NT2/D1 (cell line): ENCODE data around the gene TRAPPC5.

ENCODE experiments used
- DNase-seq: peaks from one replicate; pipeline ENCODE4 v3.0.0-alpha.2; 2011; ENCODE audit warnings: low read depth, low spot score
- H3K27me3 ChIP-seq: 2 replicates; pipeline ENCODE4 v1.6.0; 2011; ENCODE audit warnings: mild to moderate bottlenecking; ENCODE audit not compliant: insufficient read length, insufficient read depth
- H3K36me3 ChIP-seq: 2 replicates; pipeline ENCODE4 v1.6.1; 2011; ENCODE audit warnings: mild to moderate bottlenecking, low read length, mixed read lengths; ENCODE audit not compliant: insufficient read depth, insufficient read length
- H3K4me1 ChIP-seq: 2 replicates; pipeline ENCODE4 v1.5.1; 2011; ENCODE audit not compliant: insufficient read depth, insufficient read length
- H3K4me3 ChIP-seq: 2 replicates; pipeline ENCODE4 v1.5.1; 2011; ENCODE audit warnings: low read depth; ENCODE audit not compliant: insufficient read length
- H3K9ac ChIP-seq: 2 replicates; pipeline ENCODE4 v1.6.0; 2011; ENCODE audit warnings: low read depth; ENCODE audit not compliant: insufficient read length
- H3K9me3 ChIP-seq: 2 replicates; pipeline ENCODE4 v1.5.1; 2011; ENCODE audit warnings: mild to moderate bottlenecking, low read length; ENCODE audit not compliant: insufficient read depth
- SUZ12 ChIP-seq: IDR thresholded peaks from 2 replicates; pipeline ENCODE4 v1.6.1; 2011; ENCODE audit not compliant: insufficient read length, insufficient read depth; ENCODE audit errors: extremely low read depth
- YY1 ChIP-seq: IDR thresholded peaks from 2 replicates; pipeline ENCODE4 v1.6.1; 2011; ENCODE audit not compliant: insufficient read length, insufficient read depth
- ZNF274 ChIP-seq: IDR thresholded peaks from 2 replicates; pipeline ENCODE4 v1.6.1; 2011; ENCODE audit warnings: mild to moderate bottlenecking, low read depth, low read length

TRAPPC5 gene

GRCh38 chr19:7715671-7716070 is 35.0 kb downstream of the TRAPPC5 start:
- Histone ChIP-seq H3K4me1 (no peaks in the 10 kb centered on the region), H3K27me3 (no peaks in the 10 kb centered on the region), H3K9ac (no peak overlapping the region), H3K4me3 (no peak overlapping the region), H3K9me3 (no peaks in the 10 kb centered on the region), H3K36me3 (no peaks in the 10 kb centered on the region)
- no peak for DNase-seq
- TF ChIP-seq ZNF274: no peak
- no peak for TF ChIP-seq YY1
- no peak for TF ChIP-seq SUZ12

- DNase-seq: no peak
- Histone ChIP-seq H3K9ac (no peak overlapping the region), H3K4me3 (no peak overlapping the region), H3K4me1 (no peaks in the 10 kb centered on the region), H3K9me3 (no peaks in the 10 kb centered on the region), H3K36me3 (no peaks in the 10 kb centered on the region), H3K27me3 (no peaks in the 10 kb centered on the region)
- TF ChIP-seq ZNF274 (no peak), SUZ12 (no peak), YY1 (no peak)
These were observed 36.1 kb downstream of the TRAPPC5 start for GRCh38 chr19:7716762-7717161.

GRCh38 chr19:7718668-7719067 is 38.0 kb downstream of the TRAPPC5 start:
- no peaks in the 10 kb centered on the region for H3K4me1 ChIP-seq
- H3K36me3 ChIP-seq: no peaks in the 10 kb centered on the region
- no peaks in the 10 kb centered on the region for H3K9me3 ChIP-seq
- DNase-seq: no peak
- no peak for TF ChIP-seq ZNF274
- no peak for TF ChIP-seq SUZ12
- TF ChIP-seq YY1: no peak
- H3K27me3 ChIP-seq: no peaks in the 10 kb centered on the region
- H3K4me3 ChIP-seq: no peak overlapping the region
- no peak overlapping the region for H3K9ac ChIP-seq

- H3K36me3 ChIP-seq: no peaks in the 10 kb centered on the region
- H3K9ac ChIP-seq: no peak overlapping the region
- no peak overlapping the region for H3K4me3 ChIP-seq
- no peaks in the 10 kb centered on the region for H3K27me3 ChIP-seq
- TF ChIP-seq ZNF274: no peak
- no peak for TF ChIP-seq YY1
- TF ChIP-seq SUZ12: no peak
- no peaks in the 10 kb centered on the region for H3K4me1 ChIP-seq
- no peak for DNase-seq
- H3K9me3 ChIP-seq: no peaks in the 10 kb centered on the region; the same call in 1 of the 2 replicates
These were observed 39.7 kb downstream of the TRAPPC5 start for GRCh38 chr19:7720351-7720750.

- Histone ChIP-seq H3K4me3 (no peak overlapping the region), H3K4me1 (no peaks in the 10 kb centered on the region), H3K9ac (no peak overlapping the region), H3K36me3 (no peaks in the 10 kb centered on the region), H3K27me3 (peaks cover under 1% of the 10 kb centered on the region), H3K9me3 (no peaks in the 10 kb centered on the region; the same call in 1 of the 2 replicates)
- no peak for TF ChIP-seq YY1
- no peak for TF ChIP-seq SUZ12
- no peak for TF ChIP-seq ZNF274
- no peak for DNase-seq
These were observed 41.6 kb downstream of the TRAPPC5 start for GRCh38 chr19:7722231-7722651.

- no peak for TF ChIP-seq YY1
- Histone ChIP-seq H3K27me3 (peaks cover 36% of the 10 kb centered on the region), H3K4me3 (no peak overlapping the region), H3K9me3 (no peaks in the 10 kb centered on the region; the same call in 1 of the 2 replicates), H3K9ac (no peak overlapping the region), H3K36me3 (no peaks in the 10 kb centered on the region), H3K4me1 (peaks cover 8% of the 10 kb centered on the region)
- no peak for DNase-seq
These were observed 45.2 kb downstream of the TRAPPC5 start for GRCh38 chr19:7725791-7726190.

- H3K36me3 ChIP-seq: no peaks in the 10 kb centered on the region
- H3K4me3 ChIP-seq: no peak overlapping the region
- TF ChIP-seq ZNF274: no peak
- TF ChIP-seq YY1: no peak
- TF ChIP-seq SUZ12: no peak
- no peak overlapping the region for H3K9ac ChIP-seq
- peaks cover 56% of the 10 kb centered on the region for H3K27me3 ChIP-seq
- no peaks in the 10 kb centered on the region; the same call in 1 of the 2 replicates for H3K9me3 ChIP-seq
- DNase-seq: no peak
- peaks cover 8% of the 10 kb centered on the region for H3K4me1 ChIP-seq
These were observed 48.6 kb downstream of the TRAPPC5 start for GRCh38 chr19:7729211-7729610.
